Sigmoid colon (tissue), 7 donors: ENCODE data around the gene CHPF. TPM values are rescaled to one million over a fixed set of nuclear protein-coding genes. Genes with fewer than 3 reads are reported as not detected.

Source experiments
- DNase-seq: peaks from one replicate; pipeline ENCODE4 v3.0.0-alpha.2; 2019
- H3K27ac ChIP-seq, 4 donors: fragments of 200-600 bp; sonication (generic); one replicate each; pipeline ENCODE4 v1.5.1; 2016 to 2019; ENCODE audit warnings: mild to moderate bottlenecking in 1 of 4
- H3K27me3 ChIP-seq, 3 donors: fragments of 200-600 bp; sonication (generic); one replicate each; pipeline ENCODE4 v1.5.1; 2019; ENCODE audit warnings: mild to moderate bottlenecking in 1 of 3
- H3K36me3 ChIP-seq, 4 donors: fragments of 200-600 bp; sonication (generic); one replicate each; pipeline ENCODE4 v1.5.1; 2016 to 2019
- H3K4me1 ChIP-seq, 4 donors: fragments of 200-600 bp; sonication (generic); one replicate each; pipeline ENCODE4 v1.5.1; 2017 to 2019
- H3K4me3 ChIP-seq, 4 donors: fragments of 200-600 bp; sonication (generic); one replicate each; pipeline ENCODE4 v1.5.1; 2017 to 2019; ENCODE audit warnings: mild to moderate bottlenecking in 2 of 4, moderate library complexity in 1 of 4
- H3K9me3 ChIP-seq, 4 donors: fragments of 200-600 bp in 3 of 4; sonication (generic) in 3 of 4; one replicate each; pipeline versions ENCODE4 v1.5.1 to v1.6.1; 2013 to 2019
- CTCF ChIP-seq, 4 experiments: fragments of 450-650 bp in 3 of 4; fragments of 200-600 bp in 1 of 4; IDR thresholded peaks; one replicate each; pipeline ENCODE4 v1.5.1; 2016 to 2019; ENCODE audit warnings: antibody characterized with exemption in 4 of 4, mild to moderate bottlenecking in 3 of 4, moderate library complexity in 2 of 4
- EP300 ChIP-seq, 4 donors: sonication (generic); formaldehyde crosslinking; IDR thresholded peaks; one replicate each; pipeline ENCODE4 v1.6.1; 2017; ENCODE audit warnings: antibody characterized with exemption in 4 of 4
- POLR2A ChIP-seq, 2 donors: fragments of 450-650 bp; IDR thresholded peaks; one replicate each; pipeline ENCODE4 v1.6.1; 2016; ENCODE audit warnings: antibody characterized with exemption in 2 of 2, mild to moderate bottlenecking in 2 of 2, moderate library complexity in 2 of 2
- POLR2AphosphoS5 ChIP-seq, 4 donors: sonication (generic); formaldehyde crosslinking; IDR thresholded peaks; one replicate each; pipeline ENCODE4 v1.6.1; 2017; ENCODE audit warnings: antibody characterized with exemption in 4 of 4
- WGBS, 2 donors: extraction: QIAGEN DNeasy Blood & Tissue Kit; methylation state at CpG; one replicate each; pipeline ENCODE4 v1.1.7; 2013; 5-methylcytosine and 5-hydroxymethylcytosine counted together
- intact Hi-C: fragments of 100-400 bp; cut with DNase I; formaldehyde crosslinking; loops from one replicate; pipeline ENCODE4 v1.15.1; 2023
- polyA plus RNA-seq, 3 donors: library from polyadenylated mRNA; stranded (reverse); fragments of 200-250 nt; gene quantifications; one replicate each; pipeline ENCODE4 v1.2.3, GENCODE V29; 2013
- total RNA-seq, 4 donors: library from RNA; depleted of rRNA; stranded (reverse); fragments of >200 nt; gene quantifications; one replicate each; pipeline ENCODE4 v1.1.0, GENCODE V29; 2016
- donor health status: healthy with polysubstance abuse.
- donor health status: Bipolar disorder and iron deficiency.
- donor health status: healthy.

Gene CHPF
- total and polyA plus RNA-seq, 7 donors, result 5.5 to 39.1 (median 21.3) TPM

- Histone ChIP-seq H3K27ac (no peak overlapping the region), H3K4me1 (peaks cover 0 to 41% (median 31%) of the 10 kb centered on the region in 4 donors), H3K36me3 (peaks cover 6 to 30% (median 15%) of the 10 kb centered on the region in 4 donors), H3K27me3 (no peaks in the 10 kb centered on the region), H3K4me3 (no peak overlapping the region), H3K9me3 (no peaks in the 10 kb centered on the region)
- WGBS, 2 donors, result 90 to 92% methylated on average over 12 of the region's 12 CpGs
- intact Hi-C loops, result loop anchor here (2.0 to 10.0 kb wide), 2 partner anchors 102 to 246 kb away; no protein-coding TSS in a partner anchor
- DNase-seq, result no peak
- TF ChIP-seq CTCF (IDR thresholded peaks at IDR 0.05) (no peak), EP300 (IDR thresholded peaks at IDR 0.05) (no peak), POLR2A (IDR thresholded peaks at IDR 0.05) (no peak), POLR2AphosphoS5 (IDR thresholded peaks at IDR 0.05) (no peak)
These were observed 2.7 kb downstream of the CHPF start for GRCh38 chr2:219540784-219541504.

- H3K27me3 ChIP-seq, result no peaks in the 10 kb centered on the region
- H3K27ac ChIP-seq, result no peak overlapping the region
- H3K36me3 ChIP-seq, result peaks cover 6 to 30% (median 15%) of the 10 kb centered on the region in 4 donors
- WGBS, 2 donors, result 95 to 96% methylated on average over 46 of the region's 46 CpGs
- no peak for DNase-seq
- H3K4me3 ChIP-seq, result no peak overlapping the region
- H3K4me1 ChIP-seq, result peaks cover 0 to 41% (median 31%) of the 10 kb centered on the region in 4 donors
- TF ChIP-seq EP300 (IDR thresholded peaks at IDR 0.05) (no peak), CTCF (IDR thresholded peaks at IDR 0.05) (no peak), POLR2AphosphoS5 (IDR thresholded peaks at IDR 0.05) (no peak), POLR2A (IDR thresholded peaks at IDR 0.05) (no peak)
- no peaks in the 10 kb centered on the region for H3K9me3 ChIP-seq
- intact Hi-C loops, result loop anchor here (2.0 to 10.0 kb wide), 2 partner anchors 103 to 245 kb away; no protein-coding TSS in a partner anchor
These were observed 3.5 kb downstream of the CHPF start for GRCh38 chr2:219539926-219540678.

- peaks cover 6 to 30% (median 15%) of the 10 kb centered on the region in 4 donors for H3K36me3 ChIP-seq
- no peak overlapping the region for H3K27ac ChIP-seq
- DNase-seq, result no peak
- no peaks in the 10 kb centered on the region for H3K9me3 ChIP-seq
- no peak overlapping the region for H3K4me3 ChIP-seq
- no peaks in the 10 kb centered on the region for H3K27me3 ChIP-seq
- intact Hi-C loops, result no loop called here
- TF ChIP-seq EP300 (IDR thresholded peaks at IDR 0.05) (no peak), CTCF (IDR thresholded peaks at IDR 0.05) (no peak), POLR2AphosphoS5 (IDR thresholded peaks at IDR 0.05) (no peak), POLR2A (IDR thresholded peaks at IDR 0.05) (no peak)
- 90 to 91% methylated on average over 32 of the region's 32 CpGs for WGBS, 2 donors
- H3K4me1 ChIP-seq, result peaks cover 0 to 35% (median 25%) of the 10 kb centered on the region in 4 donors
These were observed 4.4 kb downstream of the CHPF start for GRCh38 chr2:219538956-219539788.

- peaks cover 0 to 32% (median 23%) of the 10 kb centered on the region in 4 donors for H3K4me1 ChIP-seq
- H3K27ac ChIP-seq, result no peak overlapping the region
- no peaks in the 10 kb centered on the region for H3K27me3 ChIP-seq
- H3K4me3 ChIP-seq, result no peak overlapping the region
- no peaks in the 10 kb centered on the region for H3K9me3 ChIP-seq
- peaks cover 6 to 30% (median 15%) of the 10 kb centered on the region in 4 donors for H3K36me3 ChIP-seq
- intact Hi-C loops, result no loop called here
- no peak for TF ChIP-seq CTCF (IDR thresholded peaks at IDR 0.05)
- no peak for TF ChIP-seq EP300 (IDR thresholded peaks at IDR 0.05)
- no peak for DNase-seq
- WGBS, 2 donors, result 79 to 86% methylated on average over 6 of the region's 6 CpGs
These were observed 5.1 kb downstream of the CHPF start for GRCh38 chr2:219538504-219538951.
